ENCODE results near the gene ZNF23. TPM values are rescaled to one million over a fixed set of nuclear protein-coding genes. Genes with fewer than 3 reads are reported as not detected.

ZNF23 gene
- total and polyA plus RNA-seq, 12 donors, result 3.7 to 12.4 (median 5.8) TPM

GRCh38 chr16:71479420-71479819 is 17.4 kb upstream of the ZNF23 start:
- ATAC-seq, result no peak
- Histone ChIP-seq H3K27me3 (no peaks in the 10 kb centered on the region), H3K9me3 (no peaks in the 10 kb centered on the region), H3K27ac (no peak overlapping the region), H3K4me3 (no peak overlapping the region), H3K4me1 (peaks cover 0 to 12% (median 5%) of the 10 kb centered on the region in 9 donors), H3K36me3 (peaks cover 0 to 54% (median 11%) of the 10 kb centered on the region in 9 donors)
- 42 to 48% methylated on average over 3 of the region's 3 CpGs for WGBS, 2 donors
- intact Hi-C loops (cut with DNase I), result no loop called here
- no peak for DNase-seq
- peak in 3 of 9 donors; percentile 15 to 22 (median 18) for TF ChIP-seq CTCF (IDR thresholded peaks at IDR 0.05)

- H3K4me3 ChIP-seq, result no peak overlapping the region
- 95 to 96% methylated on average over 4 of the region's 4 CpGs for WGBS, 2 donors
- no peaks in the 10 kb centered on the region for H3K27me3 ChIP-seq
- no peak overlapping the region for H3K27ac ChIP-seq
- H3K4me1 ChIP-seq, result no peaks in the 10 kb centered on the region
- intact Hi-C loops (cut with DNase I), result no loop called here
- peaks cover 0 to 79% (median 11%) of the 10 kb centered on the region in 9 donors for H3K36me3 ChIP-seq
- TF ChIP-seq CTCF (IDR thresholded peaks at IDR 0.05), result no peak
- no peak for DNase-seq
- H3K9me3 ChIP-seq, result no peaks in the 10 kb centered on the region
- no peak for ATAC-seq
These were observed 14.5 kb upstream of the ZNF23 start for GRCh38 chr16:71476457-71477124.

- ATAC-seq (no peak), DNase-seq (no peak)
- Histone ChIP-seq H3K36me3 (peaks cover 0 to 84% (median 17%) of the 10 kb centered on the region in 9 donors), H3K27me3 (no peaks in the 10 kb centered on the region), H3K4me3 (no peak overlapping the region), H3K27ac (no peak overlapping the region), H3K4me1 (no peaks in the 10 kb centered on the region), H3K9me3 (no peaks in the 10 kb centered on the region)
- intact Hi-C loops (cut with DNase I), result no loop called here
- 87 to 88% methylated on average over 3 of the region's 3 CpGs for WGBS, 2 donors
- TF ChIP-seq CTCF (IDR thresholded peaks at IDR 0.05), result no peak
These were observed 12.8 kb upstream of the ZNF23 start for GRCh38 chr16:71474864-71475263.

- no peak overlapping the region for H3K27ac ChIP-seq
- 90 to 94% methylated on average over 5 of the region's 5 CpGs for WGBS, 2 donors
- peaks cover 0 to 87% (median 17%) of the 10 kb centered on the region in 9 donors for H3K36me3 ChIP-seq
- H3K27me3 ChIP-seq, result no peaks in the 10 kb centered on the region
- no peaks in the 10 kb centered on the region for H3K4me1 ChIP-seq
- no peaks in the 10 kb centered on the region for H3K9me3 ChIP-seq
- ATAC-seq (no peak), DNase-seq (no peak)
- H3K4me3 ChIP-seq, result no peak overlapping the region
- TF ChIP-seq CTCF (IDR thresholded peaks at IDR 0.05), result no peak
- intact Hi-C loops (cut with DNase I), result no loop called here
These were observed 11.8 kb upstream of the ZNF23 start for GRCh38 chr16:71473891-71474290.

Measured in heart right ventricle (tissue), 16 donors.